Activated T-cell treated with anti-CD3 and anti-CD28 coated beads, Interleukin-2, amount 50 U/mL, for 24 hours (primary cell): ENCODE measurements around the gene ANTXR1.

Experiments
- DNase-seq: peaks from one replicate; pipeline ENCODE4 v3.0.0-alpha.2; 2020
- H3K27ac Mint-ChIP-seq: 2 replicates; pipeline ENCODE4 v1.8.0; 2020; ENCODE audit warnings: mild to moderate bottlenecking, mixed read lengths
- H3K27me3 Mint-ChIP-seq: 2 replicates; pipeline ENCODE4 v1.8.0; 2020; ENCODE audit warnings: mixed read lengths
- H3K36me3 Mint-ChIP-seq: 2 replicates; pipeline ENCODE4 v1.8.0; 2020; ENCODE audit warnings: low read depth, mixed read lengths
- H3K4me1 Mint-ChIP-seq: 2 replicates; pipeline ENCODE4 v1.8.0; 2020; ENCODE audit warnings: low read depth, mixed read lengths
- H3K4me3 Mint-ChIP-seq: 2 replicates; pipeline ENCODE4 v1.8.0; 2020; ENCODE audit warnings: mild to moderate bottlenecking, moderate library complexity, mixed read lengths
- H3K9me3 Mint-ChIP-seq: 2 replicates; pipeline ENCODE4 v1.8.0; 2020; ENCODE audit warnings: mixed read lengths

ANTXR1 gene

GRCh38 chr2:69013142-69013839 lies at the start of gene ANTXR1:
Gene ANTXR1, plus strand, starts transcription at chr2:69013179. Its CDS starts 321 bp downstream, at chr2:69013500.
- Mint-ChIP-seq H3K27ac (no peak within 1 kb of the TSS), H3K4me1 (peaks cover 15% of the 10 kb centered on the region), H3K4me3 (peak within 1 kb of the TSS; percentile 73), H3K9me3 (no peaks in the 10 kb centered on the region), H3K27me3 (peaks cover 67% of the 10 kb centered on the region), H3K36me3 (no peaks in the 10 kb centered on the region)
- DNase-seq, result peak; percentile 45

- Mint-ChIP-seq H3K4me1 (no peaks in the 10 kb centered on the region), H3K36me3 (no peaks in the 10 kb centered on the region), H3K9me3 (no peaks in the 10 kb centered on the region), H3K4me3 (no peak overlapping the region), H3K27ac (no peak overlapping the region), H3K27me3 (peaks cover 14% of the 10 kb centered on the region)
- DNase-seq, result no peak
These were observed 48.7 kb upstream of the ANTXR1 start for GRCh38 chr2:68964282-68964681.

- Mint-ChIP-seq H3K4me3 (no peak overlapping the region), H3K4me1 (no peaks in the 10 kb centered on the region), H3K9me3 (no peaks in the 10 kb centered on the region), H3K36me3 (no peaks in the 10 kb centered on the region), H3K27me3 (peaks cover 3% of the 10 kb centered on the region), H3K27ac (no peak overlapping the region)
- DNase-seq, result no peak
These were observed 44.8 kb upstream of the ANTXR1 start for GRCh38 chr2:68968221-68968620.

- H3K27me3 Mint-ChIP-seq, result peaks cover 5% of the 10 kb centered on the region
- no peak overlapping the region for H3K27ac Mint-ChIP-seq
- no peaks in the 10 kb centered on the region for H3K9me3 Mint-ChIP-seq
- no peak for DNase-seq
- no peaks in the 10 kb centered on the region for H3K4me1 Mint-ChIP-seq
- H3K4me3 Mint-ChIP-seq, result no peak overlapping the region
- H3K36me3 Mint-ChIP-seq, result no peaks in the 10 kb centered on the region
These were observed 43.1 kb upstream of the ANTXR1 start for GRCh38 chr2:68969736-68970490.

GRCh38 chr2:68970566-68971265 lies 42.3 kb upstream of the ANTXR1 start:
- Mint-ChIP-seq H3K4me1 (no peaks in the 10 kb centered on the region), H3K36me3 (no peaks in the 10 kb centered on the region), H3K27me3 (peaks cover 10% of the 10 kb centered on the region), H3K4me3 (no peak overlapping the region), H3K27ac (no peak overlapping the region), H3K9me3 (no peaks in the 10 kb centered on the region)
- no peak for DNase-seq

- Mint-ChIP-seq H3K36me3 (no peaks in the 10 kb centered on the region), H3K27ac (no peak overlapping the region), H3K4me1 (no peaks in the 10 kb centered on the region), H3K9me3 (no peaks in the 10 kb centered on the region), H3K27me3 (peaks cover 10% of the 10 kb centered on the region), H3K4me3 (no peak overlapping the region)
- DNase-seq, result no peak
These were observed 41.3 kb upstream of the ANTXR1 start for GRCh38 chr2:68971591-68972231.

- Mint-ChIP-seq H3K27ac (no peak within 1 kb of the TSS), H3K4me3 (no peak within 1 kb of the TSS), H3K9me3 (no peaks in the 10 kb centered on the region), H3K4me1 (no peaks in the 10 kb centered on the region), H3K36me3 (no peaks in the 10 kb centered on the region), H3K27me3 (peaks cover 26% of the 10 kb centered on the region)
- DNase-seq, result no peak
These were observed 38.7 kb upstream of the ANTXR1 start, which contains the start of gene GKN1 for GRCh38 chr2:68974251-68974650. Gene GKN1, plus strand, starts transcription at chr2:68974636. Its CDS starts 42 bp downstream, at chr2:68974678.

- no peak overlapping the region for H3K4me3 Mint-ChIP-seq
- no peak overlapping the region for H3K27ac Mint-ChIP-seq
- no peaks in the 10 kb centered on the region for H3K36me3 Mint-ChIP-seq
- no peak for DNase-seq
- no peaks in the 10 kb centered on the region for H3K4me1 Mint-ChIP-seq
- peaks cover 33% of the 10 kb centered on the region for H3K27me3 Mint-ChIP-seq
- no peaks in the 10 kb centered on the region for H3K9me3 Mint-ChIP-seq
These were observed 37.9 kb upstream of the ANTXR1 start for GRCh38 chr2:68974946-68975665.

- H3K36me3 Mint-ChIP-seq, result no peaks in the 10 kb centered on the region
- peaks cover 41% of the 10 kb centered on the region for H3K27me3 Mint-ChIP-seq
- no peaks in the 10 kb centered on the region for H3K9me3 Mint-ChIP-seq
- DNase-seq, result no peak
- no peaks in the 10 kb centered on the region for H3K4me1 Mint-ChIP-seq
- no peak overlapping the region for H3K4me3 Mint-ChIP-seq
- no peak overlapping the region for H3K27ac Mint-ChIP-seq
These were observed 37.1 kb upstream of the ANTXR1 start for GRCh38 chr2:68975844-68976243.

GRCh38 chr2:68977453-68977852 lies 35.5 kb upstream of the ANTXR1 start:
- H3K4me1 Mint-ChIP-seq, result no peaks in the 10 kb centered on the region
- DNase-seq, result no peak
- no peak overlapping the region for H3K4me3 Mint-ChIP-seq
- H3K27me3 Mint-ChIP-seq, result peaks cover 49% of the 10 kb centered on the region
- no peaks in the 10 kb centered on the region for H3K9me3 Mint-ChIP-seq
- H3K27ac Mint-ChIP-seq, result no peak overlapping the region
- H3K36me3 Mint-ChIP-seq, result no peaks in the 10 kb centered on the region

- DNase-seq, result no peak
- Mint-ChIP-seq H3K9me3 (no peaks in the 10 kb centered on the region), H3K36me3 (no peaks in the 10 kb centered on the region), H3K27ac (no peak overlapping the region), H3K4me1 (no peaks in the 10 kb centered on the region), H3K27me3 (peaks cover 49% of the 10 kb centered on the region), H3K4me3 (no peak overlapping the region)
These were observed 34.9 kb upstream of the ANTXR1 start for GRCh38 chr2:68978098-68978497.

- Mint-ChIP-seq H3K4me1 (no peaks in the 10 kb centered on the region), H3K27ac (no peak overlapping the region), H3K36me3 (no peaks in the 10 kb centered on the region), H3K4me3 (no peak overlapping the region), H3K27me3 (peaks cover 39% of the 10 kb centered on the region), H3K9me3 (no peaks in the 10 kb centered on the region)
- DNase-seq, result no peak
These were observed 32.0 kb upstream of the ANTXR1 start for GRCh38 chr2:68980956-68981355.

GRCh38 chr2:68987021-68987503 lies 25.9 kb upstream of the ANTXR1 start:
- Mint-ChIP-seq H3K4me1 (no peaks in the 10 kb centered on the region), H3K27ac (no peak overlapping the region), H3K4me3 (no peak overlapping the region), H3K9me3 (no peaks in the 10 kb centered on the region), H3K36me3 (no peaks in the 10 kb centered on the region), H3K27me3 (peaks cover 4% of the 10 kb centered on the region)
- no peak for DNase-seq

- H3K9me3 Mint-ChIP-seq, result no peaks in the 10 kb centered on the region
- no peaks in the 10 kb centered on the region for H3K4me1 Mint-ChIP-seq
- peaks cover 11% of the 10 kb centered on the region for H3K27me3 Mint-ChIP-seq
- H3K4me3 Mint-ChIP-seq, result no peak overlapping the region
- no peaks in the 10 kb centered on the region for H3K36me3 Mint-ChIP-seq
- no peak for DNase-seq
- H3K27ac Mint-ChIP-seq, result no peak overlapping the region
These were observed 23.9 kb upstream of the ANTXR1 start for GRCh38 chr2:68989035-68989434.
